KOPT-K1 (cell line): Measurements from ENCODE around the gene ZNF318.

Experiments used
- H3K27ac ChIP-seq: fragments of 200-600 bp; sonication (generic); 2 replicates; pipeline ENCODE4 v1.5.1; 2016; ENCODE audit warnings: antibody characterized with exemption, mild to moderate bottlenecking, low read depth, low read length; ENCODE audit not compliant: poor library complexity, severe bottlenecking
- H3K36me3 ChIP-seq: fragments of 200-600 bp; sonication (generic); 2 replicates; pipeline ENCODE4 v1.5.1; 2017; ENCODE audit warnings: antibody characterized with exemption, mild to moderate bottlenecking, low read length, moderate library complexity; ENCODE audit not compliant: insufficient read depth
- H3K9me3 ChIP-seq: fragments of 200-600 bp; sonication (generic); 2 replicates; pipeline ENCODE4 v1.5.1; 2017; ENCODE audit warnings: antibody characterized with exemption, low read length, mild to moderate bottlenecking; ENCODE audit not compliant: insufficient read depth, poor library complexity, severe bottlenecking

The ZNF318 gene

GRCh38 chr6:43291708-43292107 is 77.7 kb downstream of the ZNF318 start:
- Histone ChIP-seq H3K36me3 (no peaks in the 10 kb centered on the region), H3K27ac (no peak overlapping the region), H3K9me3 (no peaks in the 10 kb centered on the region)

GRCh38 chr6:43290905-43291355 is 78.5 kb downstream of the ZNF318 start:
- no peaks in the 10 kb centered on the region for H3K36me3 ChIP-seq
- H3K27ac ChIP-seq, result no peak overlapping the region
- no peaks in the 10 kb centered on the region for H3K9me3 ChIP-seq

GRCh38 chr6:43290339-43290904 is 79.0 kb downstream of the ZNF318 start:
- no peaks in the 10 kb centered on the region for H3K9me3 ChIP-seq
- no peaks in the 10 kb centered on the region for H3K36me3 ChIP-seq

GRCh38 chr6:43287717-43288679 is 81.4 kb downstream of the ZNF318 start:
- H3K36me3 ChIP-seq, result no peaks in the 10 kb centered on the region
- no peak overlapping the region for H3K27ac ChIP-seq
- H3K9me3 ChIP-seq, result no peaks in the 10 kb centered on the region

More at GRCh38 chr6:43290339-43290904, 79.0 kb downstream of the ZNF318 start:
- H3K27ac ChIP-seq, result no peak overlapping the region

- H3K9me3 ChIP-seq, result no peaks in the 10 kb centered on the region
- no peaks in the 10 kb centered on the region for H3K36me3 ChIP-seq
- H3K27ac ChIP-seq, result no peak overlapping the region
Observed at GRCh38 chr6:43286980-43287716, 82.3 kb downstream of the ZNF318 start.

- no peaks in the 10 kb centered on the region for H3K9me3 ChIP-seq
- no peaks in the 10 kb centered on the region for H3K36me3 ChIP-seq
- no peak overlapping the region for H3K27ac ChIP-seq
Observed at GRCh38 chr6:43286456-43286979, 82.9 kb downstream of the ZNF318 start.
